Erythroblast (primary cell): Measurements from ENCODE around the gene MSH5.

Experiments used
- DNase-seq, 2 experiments: peaks; one replicate each; lab custom pipeline; 2025; lab: John Stamatoyannopoulos, UW
- GATA1 ChIP-seq: IDR thresholded peaks from 2 replicates; pipeline ENCODE4 v1.6.1; 2011; ENCODE audit warnings: low read depth, mild to moderate bottlenecking, control low read depth, low read length, moderate library complexity
- POLR2A ChIP-seq: IDR thresholded peaks from 2 replicates; pipeline ENCODE4 v1.6.1; 2011; ENCODE audit warnings: mild to moderate bottlenecking, low read length

The MSH5 gene

DNA sequence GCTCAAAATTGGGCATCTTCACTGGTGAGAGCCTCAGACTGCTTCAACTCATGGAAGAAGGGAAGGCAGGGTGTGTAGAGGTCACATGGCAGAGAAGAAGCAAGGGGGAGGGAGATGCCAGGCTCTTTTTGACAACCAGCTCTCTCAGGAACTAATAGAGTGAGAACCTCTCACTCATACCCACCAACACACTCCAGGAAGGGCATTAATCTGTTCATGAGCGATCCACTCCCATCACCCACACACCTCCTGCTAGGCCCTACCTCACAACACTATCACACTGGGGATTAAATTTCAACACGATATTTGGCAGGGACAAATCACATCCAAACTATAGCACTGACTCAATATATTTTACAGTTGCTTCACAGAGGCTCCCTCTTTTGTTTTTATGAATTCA, 2.0 kb downstream of the MSH5 start:
- TF ChIP-seq GATA1 (no peak), POLR2A (no peak)
- no peak for DNase-seq

GRCh38 chr6:31742894-31743293, 3.1 kb downstream of the MSH5 start:
- TF ChIP-seq POLR2A (no peak), GATA1 (no peak)
- DNase-seq: no peak

- no peak for DNase-seq
- no peak for TF ChIP-seq POLR2A
- no peak for TF ChIP-seq GATA1
These were observed 4.6 kb downstream of the MSH5 start for GRCh38 chr6:31744422-31744821.

DNA sequence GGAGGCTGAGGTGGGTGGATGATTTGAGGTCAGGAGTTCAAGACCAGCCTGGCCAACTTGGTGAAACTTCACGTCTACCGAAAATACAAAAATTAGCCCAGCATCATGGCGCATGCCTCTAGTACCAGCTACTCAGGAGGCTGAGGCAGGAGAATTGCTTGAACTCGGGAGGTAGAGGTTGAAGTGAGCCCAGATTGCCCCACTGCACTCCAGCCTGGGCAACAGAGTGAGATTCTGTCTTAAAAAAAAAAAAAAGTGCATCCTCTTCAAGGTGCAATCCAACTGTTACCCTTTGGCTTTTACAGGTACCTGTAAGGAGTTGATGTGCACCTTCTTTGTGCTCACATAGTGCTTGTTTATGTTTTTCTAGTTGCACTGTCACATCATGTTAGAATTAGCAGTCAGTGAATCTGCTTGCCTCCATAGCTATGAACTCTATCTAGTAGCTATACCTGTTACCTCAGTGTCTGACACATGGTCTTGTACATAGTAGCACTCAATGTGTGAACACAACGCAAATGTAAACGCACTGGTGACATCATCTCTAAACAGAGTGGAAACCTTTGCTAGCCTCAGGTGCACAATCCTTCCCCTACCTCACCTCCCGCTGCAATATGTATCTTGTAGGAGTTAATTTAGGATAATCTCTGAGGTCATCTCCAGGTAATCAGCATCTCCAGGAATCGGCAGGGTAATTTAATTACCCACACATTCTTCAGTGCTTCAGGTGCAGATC, 9.7 kb downstream of the MSH5 start:
- TF ChIP-seq POLR2A (no peak), GATA1 (no peak)
- DNase-seq: no peak

DNA sequence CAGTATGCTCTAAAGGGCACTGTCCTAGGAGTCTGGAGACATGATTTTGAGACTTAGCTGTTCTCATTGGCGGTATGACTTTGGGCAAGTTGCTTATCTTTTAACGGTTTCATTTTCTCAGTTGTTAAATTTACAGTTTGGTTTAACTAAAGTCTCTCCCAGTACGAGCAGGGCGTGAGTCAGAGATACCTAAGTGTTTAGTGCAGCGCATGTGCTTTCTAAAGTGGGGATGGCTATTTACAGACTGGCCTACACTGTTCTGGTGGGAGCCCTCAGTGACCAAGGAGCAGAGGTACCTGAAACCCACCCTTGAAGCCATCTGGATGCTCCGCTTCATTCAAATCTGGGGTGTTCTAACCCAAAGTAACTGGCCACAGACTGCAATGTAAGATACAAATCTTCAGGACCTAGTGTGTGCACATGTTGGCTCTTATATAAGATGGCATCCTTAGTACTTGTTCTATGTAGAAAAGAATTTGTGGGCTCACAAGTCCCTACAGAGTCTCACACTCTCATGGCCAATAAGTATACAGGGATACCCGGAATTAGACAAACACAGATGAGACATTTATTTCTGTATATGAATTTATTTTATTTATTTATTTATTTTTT, 10.7 kb downstream of the MSH5 start:
- TF ChIP-seq POLR2A (no peak), GATA1 (no peak)
- DNase-seq: no peak

- no peak for TF ChIP-seq POLR2A
- no peak for TF ChIP-seq GATA1
- DNase-seq: no peak
These were observed 13.0 kb downstream of the MSH5 start for GRCh38 chr6:31752739-31753319.

DNA sequence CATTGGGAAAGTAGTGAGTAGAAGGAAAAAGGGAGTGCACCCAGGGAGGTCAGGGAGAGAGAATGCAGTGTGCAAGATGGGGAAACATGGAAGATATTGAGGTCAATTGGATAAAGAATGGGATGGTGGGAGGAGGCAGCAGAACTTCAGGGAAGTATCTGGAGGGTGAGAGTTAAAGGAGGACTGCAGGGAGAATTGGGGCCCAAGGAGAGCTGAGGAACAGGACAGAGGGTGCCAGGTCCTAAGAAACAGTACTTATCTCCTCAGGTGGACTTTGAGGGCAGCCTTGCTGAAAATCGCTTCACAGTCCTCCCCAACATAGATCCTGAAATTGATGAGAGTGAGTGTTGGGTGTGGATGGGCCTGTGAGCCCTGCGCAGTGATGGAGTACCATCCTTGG, 18.5 kb downstream of the MSH5 start:
- TF ChIP-seq GATA1: no peak
- no peak for TF ChIP-seq POLR2A

DNA sequence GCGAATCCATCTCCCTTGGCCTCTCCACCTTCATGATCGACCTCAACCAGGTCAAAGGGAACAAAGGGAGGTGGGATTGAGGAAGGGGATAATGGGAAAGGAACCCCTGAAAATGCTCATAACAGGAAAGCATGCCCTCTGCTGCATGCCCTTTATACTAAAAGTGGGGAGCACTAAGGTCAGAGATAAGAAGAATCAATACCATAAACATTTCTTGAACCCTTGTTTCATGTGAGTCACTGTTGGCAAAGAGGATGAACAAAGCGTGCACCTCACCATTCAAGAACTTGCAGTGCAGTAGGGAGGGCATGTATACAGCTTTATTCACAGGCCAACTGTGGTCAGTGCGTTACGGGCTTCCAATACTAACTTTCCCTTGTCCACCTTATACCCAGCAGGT, 21.0 kb downstream of the MSH5 start:
- TF ChIP-seq GATA1 (no peak), POLR2A (no peak)
- no peak for DNase-seq

More for the DNA sequence above, 18.5 kb downstream of the MSH5 start:
- DNase-seq: no peak

DNA sequence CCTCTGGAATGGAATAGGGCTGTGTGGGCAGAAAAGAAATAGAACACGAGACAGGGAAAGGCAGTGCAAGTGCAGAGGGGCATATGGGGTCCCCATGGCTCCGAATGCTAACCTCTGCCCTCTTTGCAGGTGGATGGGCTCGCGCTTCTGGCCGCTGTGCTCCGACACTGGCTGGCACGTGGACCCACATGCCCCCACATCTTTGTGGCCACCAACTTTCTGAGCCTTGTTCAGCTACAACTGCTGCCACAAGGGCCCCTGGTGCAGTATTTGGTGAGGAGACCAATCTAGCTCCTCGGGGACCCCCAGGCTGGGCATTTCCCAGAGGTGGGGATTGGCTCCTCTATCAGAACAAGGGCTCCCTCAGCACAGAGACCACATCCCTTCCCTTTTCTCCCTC, 21.5 kb downstream of the MSH5 start:
- TF ChIP-seq POLR2A: no peak
- no peak for TF ChIP-seq GATA1
- DNase-seq: no peak

DNA sequence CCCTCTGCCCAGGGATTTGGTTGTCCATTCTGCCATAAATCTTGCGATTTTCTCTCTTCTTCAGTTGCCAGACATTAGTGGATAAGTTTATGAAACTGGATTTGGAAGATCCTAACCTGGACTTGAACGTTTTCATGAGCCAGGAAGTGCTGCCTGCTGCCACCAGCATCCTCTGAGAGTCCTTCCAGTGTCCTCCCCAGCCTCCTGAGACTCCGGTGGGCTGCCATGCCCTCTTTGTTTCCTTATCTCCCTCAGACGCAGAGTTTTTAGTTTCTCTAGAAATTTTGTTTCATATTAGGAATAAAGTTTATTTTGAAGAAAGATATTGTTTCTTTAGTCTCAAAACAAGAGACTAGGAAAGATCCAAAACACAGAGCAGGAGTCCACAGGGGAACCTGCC, 22.6 kb downstream of the MSH5 start, which contains the start of gene SAPCD1:
TSS of gene SAPCD1 (plus strand) at position 301 of the 400 bp plus-strand sequence. CDS start 399 bp downstream, outside the sequence.
- TF ChIP-seq GATA1 (no peak), POLR2A (no peak)
- DNase-seq: no peak

GRCh38 chr6:31762878-31763618, 23.2 kb downstream of the MSH5 start:
- no peak for TF ChIP-seq POLR2A
- no peak for TF ChIP-seq GATA1
- DNase-seq: no peak

DNA sequence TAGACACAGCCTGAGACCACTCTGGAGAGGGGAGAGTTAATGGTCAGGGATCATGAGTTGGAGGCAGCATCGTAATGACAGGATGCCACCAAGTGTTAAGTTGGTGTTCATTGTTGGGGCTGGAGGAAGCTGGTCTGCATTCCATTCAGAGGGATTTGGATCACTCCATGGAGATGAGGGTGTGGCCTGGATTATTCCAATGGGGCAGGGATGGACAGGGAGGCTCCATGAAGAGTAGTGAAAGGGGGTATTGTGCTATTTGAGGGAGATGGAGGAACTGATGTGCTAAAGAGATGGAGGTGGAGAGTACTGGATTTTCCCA, 23.8 kb downstream of the MSH5 start:
- TF ChIP-seq GATA1 (no peak), POLR2A (no peak)
- DNase-seq: no peak

GRCh38 chr6:31764198-31764597, 24.4 kb downstream of the MSH5 start:
- DNase-seq: no peak
- no peak for TF ChIP-seq GATA1
- TF ChIP-seq POLR2A: no peak

GRCh38 chr6:31765559-31765909, 25.7 kb downstream of the MSH5 start:
- TF ChIP-seq GATA1 (no peak), POLR2A (no peak)
- DNase-seq: no peak
